H9 (cell line): ENCODE data around the gene THSD4. TPM values are rescaled to one million over a fixed set of nuclear protein-coding genes. Genes with fewer than 3 reads are reported as not detected.

Source experiments
- DNase-seq: peaks from one replicate; pipeline ENCODE4 v3.0.0-alpha.2; 2017
- H2AFZ ChIP-seq: one replicate; pipeline ENCODE4 v1.6.1; 2013; ENCODE audit warnings: mild to moderate bottlenecking, low read length, control low read depth, moderate library complexity
- H2AK5ac ChIP-seq: 2 replicates; pipeline ENCODE4 v1.6.1; 2013; ENCODE audit warnings: low read length, control low read depth, mixed read lengths; ENCODE audit not compliant: insufficient read length
- H2BK120ac ChIP-seq: one replicate; pipeline ENCODE4 v1.6.1; 2013; ENCODE audit warnings: low read depth, mild to moderate bottlenecking, low read length, control low read depth, inconsistent platforms; ENCODE audit not compliant: poor library complexity, severe bottlenecking
- H2BK12ac ChIP-seq: 2 replicates; pipeline ENCODE4 v1.6.1; 2013; ENCODE audit warnings: low read length, control low read depth, mixed read lengths, low read depth; ENCODE audit not compliant: insufficient read length
- H2BK15ac ChIP-seq: 2 replicates; pipeline ENCODE4 v1.6.1; 2013; ENCODE audit warnings: low read depth, low read length, control low read depth
- H2BK20ac ChIP-seq: one replicate; pipeline ENCODE4 v1.6.1; 2013; ENCODE audit warnings: low read depth, mild to moderate bottlenecking, low read length, control low read depth, inconsistent platforms; ENCODE audit not compliant: poor library complexity, severe bottlenecking
- H2BK5ac ChIP-seq: 2 replicates; pipeline ENCODE4 v1.6.1; 2013; ENCODE audit warnings: low read length, control low read depth, mixed read lengths; ENCODE audit not compliant: insufficient read length
- H3K14ac ChIP-seq: 2 replicates; pipeline ENCODE4 v1.6.1; 2013; ENCODE audit warnings: low read length, control low read depth; ENCODE audit not compliant: insufficient read depth
- H3K18ac ChIP-seq: 2 replicates; pipeline ENCODE4 v1.6.1; 2013; ENCODE audit warnings: low read depth, mild to moderate bottlenecking, mixed read lengths, low read length, control low read depth; ENCODE audit not compliant: insufficient read length
- H3K23ac ChIP-seq: 2 replicates; pipeline ENCODE4 v1.6.1; 2013; ENCODE audit warnings: low read length, control low read depth, mixed read lengths, low read depth; ENCODE audit not compliant: insufficient read length
- H3K23me2 ChIP-seq: 2 replicates; pipeline ENCODE4 v1.6.1; 2013; ENCODE audit warnings: low read depth, mild to moderate bottlenecking, mixed read lengths, low read length, control low read depth; ENCODE audit not compliant: insufficient read length, poor library complexity, severe bottlenecking
- H3K27ac ChIP-seq: 2 replicates; pipeline ENCODE4 v1.5.1; 2013; ENCODE audit warnings: low read length, control low read depth, mixed read lengths, low read depth; ENCODE audit not compliant: insufficient read length
- H3K27me3 ChIP-seq: 2 replicates; pipeline ENCODE4 v1.6.1; 2013; ENCODE audit warnings: low read length, control low read depth, inconsistent platforms; ENCODE audit not compliant: insufficient read depth
- H3K4ac ChIP-seq: 2 replicates; pipeline ENCODE4 v1.6.1; 2013; ENCODE audit warnings: low read depth, mild to moderate bottlenecking, control low read depth, inconsistent platforms, low read length, moderate library complexity
- H3K4me1 ChIP-seq: 2 replicates; pipeline ENCODE4 v1.6.1; 2013; ENCODE audit warnings: low read length, control low read depth, inconsistent platforms; ENCODE audit not compliant: insufficient read depth
- H3K4me2 ChIP-seq: 2 replicates; pipeline ENCODE4 v1.6.1; 2013; ENCODE audit warnings: low read length, control low read depth, mixed read lengths; ENCODE audit not compliant: insufficient read length, insufficient read depth
- H3K56ac ChIP-seq: 2 replicates; pipeline ENCODE4 v1.6.1; 2013; ENCODE audit warnings: low read depth, mild to moderate bottlenecking, mixed read lengths, low read length, control low read depth; ENCODE audit not compliant: insufficient read length
- H3K79me1 ChIP-seq: 2 replicates; pipeline ENCODE4 v1.6.1; 2013; ENCODE audit warnings: low read depth, mild to moderate bottlenecking, moderate library complexity, low read length, control low read depth, inconsistent platforms; ENCODE audit not compliant: insufficient read depth, poor library complexity, severe bottlenecking
- H3K79me2 ChIP-seq: 2 replicates; pipeline ENCODE4 v1.6.1; 2013; ENCODE audit warnings: low read length, control low read depth, inconsistent platforms; ENCODE audit not compliant: insufficient read depth
- H3K9ac ChIP-seq: 2 replicates; pipeline ENCODE4 v1.6.1; 2013; ENCODE audit warnings: low read length, control low read depth, mixed read lengths; ENCODE audit not compliant: insufficient read length; ENCODE audit errors: extremely low read depth
- H3K9me3 ChIP-seq: one replicate; pipeline ENCODE4 v1.6.1; 2013; ENCODE audit warnings: low read depth, low read length, inconsistent platforms; ENCODE audit not compliant: control insufficient read depth
- H3T11ph ChIP-seq: one replicate; pipeline ENCODE4 v1.6.1; 2013; ENCODE audit warnings: mild to moderate bottlenecking, low read length, control low read depth, inconsistent platforms
- H4K20me1 ChIP-seq: one replicate; pipeline ENCODE4 v1.6.1; 2013; ENCODE audit not compliant: control insufficient read depth, insufficient read length, insufficient read depth
- H4K5ac ChIP-seq: 2 replicates; pipeline ENCODE4 v1.6.1; 2013; ENCODE audit warnings: low read depth, mild to moderate bottlenecking, mixed read lengths, low read length, control low read depth; ENCODE audit not compliant: insufficient read length
- H4K8ac ChIP-seq: replicated peaks from 2 replicates; pipeline ENCODE4 v1.6.1; 2013; ENCODE audit warnings: low read length, control low read depth, mixed read lengths, low read depth; ENCODE audit not compliant: insufficient read length
- H4K91ac ChIP-seq: 2 replicates; pipeline ENCODE4 v1.6.1; 2013; ENCODE audit warnings: low read depth, mild to moderate bottlenecking, moderate library complexity, mixed read lengths, low read length, control low read depth; ENCODE audit not compliant: insufficient read length
- H3K27ac Mint-ChIP-seq, 3 experiments: 2 replicates in 2 of 3; 3 replicates in 1 of 3; pipeline ENCODE4 v1.8.0; 2020 to 2021; ENCODE audit warnings: mixed read lengths in 3 of 3, mild to moderate bottlenecking in 1 of 3, moderate library complexity in 1 of 3
- H3K27me3 Mint-ChIP-seq: 2 replicates; pipeline ENCODE4 v1.8.0; 2021; ENCODE audit warnings: low read depth, mild to moderate bottlenecking, moderate library complexity, mixed read lengths
- H3K36me3 Mint-ChIP-seq, 3 experiments: 2 replicates in 2 of 3; 3 replicates in 1 of 3; pipeline ENCODE4 v1.8.0; 2020 to 2021; ENCODE audit warnings: low read depth in 3 of 3, mixed read lengths in 3 of 3; ENCODE audit not compliant: insufficient read depth in 1 of 3
- H3K4me1 Mint-ChIP-seq, 2 experiments: 2 replicates each; pipeline ENCODE4 v1.8.0; 2020; ENCODE audit warnings: mixed read lengths in 2 of 2
- H3K4me3 Mint-ChIP-seq, 2 experiments: 2 replicates in 1 of 2; 3 replicates in 1 of 2; pipeline ENCODE4 v1.8.0; 2020 to 2021; ENCODE audit warnings: mild to moderate bottlenecking in 2 of 2, mixed read lengths in 2 of 2, moderate library complexity in 1 of 2
- H3K9me3 Mint-ChIP-seq, 2 experiments: 2 replicates in 1 of 2; 3 replicates in 1 of 2; pipeline ENCODE4 v1.8.0; 2020; ENCODE audit warnings: mild to moderate bottlenecking in 2 of 2, mixed read lengths in 2 of 2, moderate library complexity in 1 of 2
- WGBS: extraction: QIAGEN DNeasy Blood & Tissue Kit; methylation state at CpG from one replicate; pipeline ENCODE4 v1.1.7; 2013; ENCODE audit warnings: missing lambda C conversion rate, low lambda C conversion rate, mixed read lengths; ENCODE audit not compliant: insufficient read length; ENCODE audit errors: extremely low coverage; 5-methylcytosine and 5-hydroxymethylcytosine counted together
- total RNA-seq: library from RNA; stranded (reverse); gene quantifications from 2 replicates; pipeline ENCODE4 v1.2.1, GENCODE V29; 2021
- TF ChIP-seq, protein P1 (sequence below): fragments of 200-600 bp; sonication (generic); conservative IDR thresholded peaks from 3 replicates; pipeline ENCODE4 v1.8.0; 2021; ENCODE audit warnings: antibody characterized with exemption, mild to moderate bottlenecking

The THSD4 gene
- total RNA-seq, 1 experiment from 2014 or later: 5.5 TPM

DNA sequence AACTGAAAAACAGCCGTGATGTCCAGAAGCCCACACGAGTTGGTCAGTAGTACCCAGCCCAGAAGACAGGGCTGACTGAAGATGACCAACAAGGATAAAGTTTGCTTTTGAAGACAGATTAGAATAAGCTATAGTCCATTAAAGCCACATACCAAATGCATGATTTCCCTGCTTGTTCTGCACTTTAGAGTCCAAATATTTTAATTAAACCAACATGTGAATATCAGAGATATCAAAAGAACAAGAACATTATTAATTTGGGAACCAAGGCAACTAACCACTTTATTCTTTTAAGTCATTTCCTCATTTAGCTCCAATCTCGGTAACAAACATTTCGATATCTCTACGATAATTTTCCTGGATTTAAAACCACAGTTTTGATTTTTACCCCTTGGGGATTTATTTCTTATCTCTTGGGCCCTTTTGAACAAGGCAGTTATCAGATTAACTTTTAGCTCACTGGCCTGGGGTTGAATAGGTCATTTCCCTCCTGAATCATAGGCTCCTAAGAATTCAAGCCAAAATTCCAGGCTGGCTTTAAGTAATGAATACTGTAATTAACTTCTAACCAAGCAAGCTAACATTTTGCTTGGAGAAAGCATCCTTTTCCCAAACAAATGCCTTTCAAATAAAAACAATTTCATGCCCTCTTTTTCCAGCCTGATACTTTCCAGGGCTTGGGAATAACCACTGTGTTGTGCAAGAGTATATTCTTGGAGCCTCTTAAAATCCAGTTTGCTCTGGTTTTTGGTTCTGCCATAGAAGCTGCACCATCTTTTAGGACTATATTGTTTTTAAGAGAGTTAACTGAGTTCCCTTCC lies 592.2 kb downstream of the THSD4 start:
- TF ChIP-seq, protein P1, sequence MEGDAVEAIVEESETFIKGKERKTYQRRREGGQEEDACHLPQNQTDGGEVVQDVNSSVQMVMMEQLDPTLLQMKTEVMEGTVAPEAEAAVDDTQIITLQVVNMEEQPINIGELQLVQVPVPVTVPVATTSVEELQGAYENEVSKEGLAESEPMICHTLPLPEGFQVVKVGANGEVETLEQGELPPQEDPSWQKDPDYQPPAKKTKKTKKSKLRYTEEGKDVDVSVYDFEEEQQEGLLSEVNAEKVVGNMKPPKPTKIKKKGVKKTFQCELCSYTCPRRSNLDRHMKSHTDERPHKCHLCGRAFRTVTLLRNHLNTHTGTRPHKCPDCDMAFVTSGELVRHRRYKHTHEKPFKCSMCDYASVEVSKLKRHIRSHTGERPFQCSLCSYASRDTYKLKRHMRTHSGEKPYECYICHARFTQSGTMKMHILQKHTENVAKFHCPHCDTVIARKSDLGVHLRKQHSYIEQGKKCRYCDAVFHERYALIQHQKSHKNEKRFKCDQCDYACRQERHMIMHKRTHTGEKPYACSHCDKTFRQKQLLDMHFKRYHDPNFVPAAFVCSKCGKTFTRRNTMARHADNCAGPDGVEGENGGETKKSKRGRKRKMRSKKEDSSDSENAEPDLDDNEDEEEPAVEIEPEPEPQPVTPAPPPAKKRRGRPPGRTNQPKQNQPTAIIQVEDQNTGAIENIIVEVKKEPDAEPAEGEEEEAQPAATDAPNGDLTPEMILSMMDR: no peak
- H2BK120ac ChIP-seq: no peak overlapping the region
- peaks cover 6% of the 10 kb centered on the region; the same call in 1 of the 2 replicates for H3K4me1 ChIP-seq
- Mint-ChIP-seq H3K9me3 (no peaks in the 10 kb centered on the region), H3K36me3 (peaks cover 0 to 2% (median 0%) of the 10 kb centered on the region in 3 experiments; a peak in 1 of 7 replicates), H3K4me3 (no peak overlapping the region), H3K27ac (no peak overlapping the region), H3K27me3 (no peaks in the 10 kb centered on the region), H3K4me1 (peaks cover 7 to 12% of the 10 kb centered on the region in 2 experiments)
- H2AK5ac ChIP-seq: no peak overlapping the region
- H2BK20ac ChIP-seq: no peak overlapping the region
- H3K79me1 ChIP-seq: no peaks in the 10 kb centered on the region
- H3K56ac ChIP-seq: no peak overlapping the region
- no peak overlapping the region for H3K4me2 ChIP-seq
- no peaks in the 10 kb centered on the region for H3K27me3 ChIP-seq
- H3K18ac ChIP-seq: no peak overlapping the region
- no peak overlapping the region for H2BK12ac ChIP-seq
- no peak overlapping the region for H3K9ac ChIP-seq
- H3K4ac ChIP-seq: no peak overlapping the region
- no peaks in the 10 kb centered on the region for H3K79me2 ChIP-seq
- H2BK5ac ChIP-seq: no peak overlapping the region
- H3K23me2 ChIP-seq: no peaks in the 10 kb centered on the region
- no peak overlapping the region for H4K91ac ChIP-seq
- WGBS: 100% methylated on average over 3 of the region's 5 CpGs
- H3K9me3 ChIP-seq: no peaks in the 10 kb centered on the region
- no peak overlapping the region for H4K8ac ChIP-seq
- no peak overlapping the region for H2BK15ac ChIP-seq
- H4K5ac ChIP-seq: no peak overlapping the region
- no peaks in the 10 kb centered on the region for H4K20me1 ChIP-seq
- no peak overlapping the region for H3K27ac ChIP-seq
- no peak overlapping the region for H3T11ph ChIP-seq
- H3K23ac ChIP-seq: no peak overlapping the region
- no peak overlapping the region for H2AFZ ChIP-seq
- DNase-seq: no peak
- H3K14ac ChIP-seq: no peak overlapping the region
